ENCODE data around the gene TTC5.

GRCh38 chr14:20262642-20263128 lies 43.1 kb downstream of the TTC5 start:
- TF ChIP-seq EZH2phosphoT487 (IDR thresholded peaks at IDR 0.05; ENCODE audit: borderline replicate concordance, low read depth, low read length) (no peak), CTCF (conservative IDR thresholded peaks at IDR 0.05; ENCODE audit: low read length) (no peak)
